HL-60 (cell line): ENCODE results near the gene SAE1.
A peak's percentile ranks its signal among the peaks of the same experiment; 100 is the strongest.

Source experiments
- DNase-seq, 2 experiments: peaks; one replicate each; pipeline ENCODE4 v3.0.0-alpha.2; 2010 to 2020; ENCODE audit warnings: low read depth in 1 of 2, low spot score in 1 of 2
- H3K27ac ChIP-seq: fragments of 250-450 bp; sonication (Bioruptor Pico); replicated peaks from 2 replicates; pipeline ENCODE4 v1.5.1; 2020; ENCODE audit warnings: mild to moderate bottlenecking, moderate library complexity
- H3K27me3 ChIP-seq: fragments of 250-450 bp; sonication (Bioruptor Pico); 2 replicates; pipeline ENCODE4 v1.5.1; 2021; ENCODE audit warnings: mild to moderate bottlenecking, moderate library complexity; ENCODE audit not compliant: insufficient read depth, poor library complexity, severe bottlenecking
- H3K4me3 ChIP-seq: replicated peaks from 2 replicates; pipeline ENCODE4 v1.5.1; 2011; ENCODE audit warnings: mild to moderate bottlenecking, control low read depth, low read length; ENCODE audit not compliant: insufficient read depth
- CTCF ChIP-seq: IDR thresholded peaks from one replicate; pipeline ENCODE4 v1.5.1; 2011; ENCODE audit warnings: low read length, control low read depth, inconsistent platforms; ENCODE audit not compliant: insufficient read depth
- GABPA ChIP-seq: IDR thresholded peaks from 2 replicates; pipeline ENCODE4 v1.6.1; 2012; ENCODE audit warnings: low read depth
- POLR2AphosphoS5 ChIP-seq: IDR thresholded peaks from 2 replicates; pipeline ENCODE4 v1.6.1; 2012; ENCODE audit warnings: low read depth
- REST ChIP-seq: IDR thresholded peaks from 2 replicates; pipeline ENCODE4 v1.6.1; 2012; ENCODE audit warnings: low read depth; ENCODE audit not compliant: insufficient replicate concordance
- SPI1 ChIP-seq: IDR thresholded peaks from 2 replicates; pipeline ENCODE4 v1.6.1; 2012; ENCODE audit warnings: low read depth, mild to moderate bottlenecking, borderline replicate concordance

SAE1 gene

GRCh38 chr19:47096100-47096704 is 34.4 kb upstream of the SAE1 start:
- DNase-seq, result no peak
- Histone ChIP-seq H3K27me3 (no peaks in the 10 kb centered on the region), H3K27ac (peak overlapping the region; percentile 96), H3K4me3 (no peak overlapping the region)
- TF ChIP-seq REST (no peak), CTCF (no peak), GABPA (no peak), POLR2AphosphoS5 (no peak), SPI1 (no peak)

- H3K27me3 ChIP-seq, result no peaks in the 10 kb centered on the region
- no peak for TF ChIP-seq REST
- TF ChIP-seq CTCF, result no peak
- no peak for TF ChIP-seq POLR2AphosphoS5
- no peak for TF ChIP-seq GABPA
- no peak for TF ChIP-seq SPI1
- H3K27ac ChIP-seq, result peak overlapping the region; percentile 96
- DNase-seq, result no peak
- H3K4me3 ChIP-seq, result no peak overlapping the region
Measured at GRCh38 chr19:47096721-47097120, 33.9 kb upstream of the SAE1 start.

GRCh38 chr19:47097396-47098201 is 33.0 kb upstream of the SAE1 start:
- Histone ChIP-seq H3K27ac (peak overlapping the region; percentile 96), H3K27me3 (no peaks in the 10 kb centered on the region), H3K4me3 (no peak overlapping the region)
- no peak for DNase-seq
- no peak for TF ChIP-seq POLR2AphosphoS5
- TF ChIP-seq SPI1, result no peak
- no peak for TF ChIP-seq CTCF

- Histone ChIP-seq H3K27me3 (no peaks in the 10 kb centered on the region), H3K27ac (peak overlapping the region; percentile 20; the same call in 1 of the 2 replicates), H3K4me3 (no peak overlapping the region)
- DNase-seq, result no peak
- TF ChIP-seq REST (no peak), SPI1 (no peak), GABPA (no peak), POLR2AphosphoS5 (no peak), CTCF (no peak)
Measured at GRCh38 chr19:47098608-47099007, 32.0 kb upstream of the SAE1 start.
